ENCODE measurements around the gene IRX1.

Gene IRX1

DNA sequence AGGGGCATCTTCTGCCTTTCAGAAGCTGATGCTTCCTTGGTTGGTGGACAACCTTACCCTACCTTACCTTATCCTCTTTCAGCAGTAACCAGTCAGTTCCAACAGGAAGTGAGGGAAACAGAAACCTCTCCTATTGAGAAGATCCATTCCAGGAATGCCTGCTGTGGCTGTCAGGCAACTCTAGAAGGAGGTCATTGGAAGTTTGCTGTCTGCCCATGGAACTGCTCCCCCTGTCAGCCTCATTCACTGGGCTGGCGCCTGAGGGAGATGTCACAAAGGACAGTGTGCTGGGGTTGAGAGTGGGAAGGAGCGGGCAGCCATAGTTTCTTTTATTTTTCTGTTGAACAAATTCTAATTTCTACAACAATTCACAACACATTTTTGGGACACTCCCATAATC, 54.7 kb downstream of the IRX1 start:
- no peak for DNase-seq (ENCODE audit: low read depth in 4 of 4, low spot score in 1 of 4)

DNA sequence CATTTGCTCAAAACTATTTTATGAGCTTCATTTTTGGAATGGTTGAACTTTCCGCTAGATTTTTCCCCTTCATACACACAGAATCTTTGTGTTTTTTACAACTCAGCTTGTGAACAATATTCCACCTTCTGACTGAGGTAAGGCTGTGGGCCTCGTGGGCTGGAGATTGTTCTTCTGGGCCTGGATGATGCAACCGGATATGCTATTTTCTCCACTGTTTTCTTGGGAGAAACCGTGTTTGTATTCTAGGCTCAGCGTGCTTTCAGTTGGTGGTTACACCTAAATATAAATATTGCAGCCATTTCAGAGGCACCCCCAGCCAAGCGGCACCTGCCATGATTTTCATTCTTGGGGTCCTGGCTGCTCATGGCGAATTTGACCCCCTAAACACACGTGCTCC, 55.2 kb downstream of the IRX1 start:
- no peak for DNase-seq (ENCODE audit: low read depth in 4 of 4, low spot score in 1 of 4)
